NOMO-1 treated with dmso at 0.1 percent for 144 hours (cell line): ENCODE data around the gene NTF3.

Source experiments
- DNase-seq: peaks from one replicate; lab custom pipeline; 2025; ENCODE audit not compliant: unreplicated experiment; lab: John Stamatoyannopoulos, UW

NTF3 gene

DNA sequence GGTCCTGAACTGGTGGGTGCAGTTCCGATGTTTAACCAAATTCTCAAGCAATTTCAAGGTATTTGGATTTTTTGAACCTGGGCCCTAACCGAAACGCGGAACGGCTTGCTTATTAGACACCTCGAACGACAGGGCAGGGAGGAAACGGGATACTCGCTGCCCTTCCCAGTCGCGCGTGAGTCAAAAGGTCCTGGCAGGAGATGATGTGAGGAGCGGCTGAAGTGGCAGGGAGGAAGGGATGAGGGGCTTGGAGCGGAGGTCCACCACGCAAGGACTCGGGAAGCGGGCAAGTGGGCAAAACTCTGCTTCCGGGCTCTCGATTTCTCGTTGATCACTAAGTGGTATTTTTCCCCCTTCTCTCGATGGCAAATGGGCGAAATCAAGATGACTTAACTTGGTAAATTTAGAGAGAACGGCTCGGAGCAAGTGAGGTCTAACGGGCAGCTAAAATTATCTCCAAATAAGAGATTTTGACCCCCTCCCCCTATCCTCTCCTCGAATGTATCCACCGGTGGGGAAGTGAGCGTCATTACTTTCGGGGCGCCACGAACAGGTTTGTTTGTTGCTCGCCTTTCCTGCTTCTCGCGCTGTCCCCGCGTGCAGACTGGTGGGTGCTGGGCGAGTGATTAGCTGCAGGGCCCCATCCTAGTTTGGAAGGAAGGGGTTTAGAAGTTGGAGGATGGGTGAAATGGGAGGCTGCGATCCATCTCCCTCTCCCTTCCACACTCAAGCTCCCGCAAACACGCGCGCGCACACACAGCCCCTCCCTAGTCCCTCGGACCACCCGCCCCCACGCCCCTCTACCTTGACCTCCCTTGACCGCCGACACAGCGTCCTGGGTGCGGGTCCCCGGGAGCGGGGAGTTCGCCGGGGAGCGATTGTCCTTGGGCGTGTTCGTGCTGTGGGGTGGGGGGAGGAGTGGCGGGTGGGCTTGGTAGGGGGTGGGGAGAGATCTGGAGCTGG is 986 bp upstream of the NTF3 start:
- DNase-seq, result no peak

- DNase-seq, result no peak
Observed at GRCh38 chr12:5433081-5433844, 1.4 kb downstream of the NTF3 start.

DNA sequence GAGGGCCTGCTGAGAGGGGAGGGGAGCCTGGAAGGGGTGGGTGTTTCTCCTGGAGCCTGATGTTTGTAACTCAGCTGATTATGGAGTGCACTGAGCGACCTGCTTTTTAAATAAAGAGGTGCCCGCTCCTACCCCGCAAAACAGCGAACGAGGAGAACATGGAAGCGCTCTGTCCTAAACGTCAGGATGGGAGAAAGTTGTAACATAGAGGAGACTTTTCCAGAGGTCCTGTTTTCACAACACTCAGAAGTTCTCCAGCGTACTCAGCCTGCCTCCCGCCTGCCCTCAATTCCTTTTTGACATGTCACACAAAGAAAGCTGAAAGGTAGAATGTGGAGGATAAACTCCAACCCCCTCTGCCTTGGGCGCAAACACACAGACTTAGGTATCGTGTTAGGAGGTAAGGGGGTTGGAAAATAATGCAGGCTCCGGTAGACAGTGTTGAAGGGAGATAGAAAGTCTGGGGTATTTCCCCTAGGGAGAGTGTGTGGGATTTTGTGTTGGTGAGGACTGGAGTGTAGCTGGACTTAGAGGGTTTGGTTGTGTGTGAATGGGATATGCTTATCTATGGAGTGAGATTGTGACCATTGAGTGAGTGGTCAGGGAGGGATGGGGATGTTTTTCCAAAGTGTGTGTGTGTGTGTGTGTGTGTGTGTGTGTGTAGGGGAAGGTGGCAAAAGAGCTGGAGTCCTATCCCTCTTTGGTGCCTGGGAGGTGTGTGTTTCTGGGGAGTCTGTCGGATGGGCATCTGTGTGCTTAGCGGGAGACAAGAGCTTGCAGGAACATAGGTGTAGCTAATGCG is 2.1 kb downstream of the NTF3 start:
- no peak for DNase-seq

DNA sequence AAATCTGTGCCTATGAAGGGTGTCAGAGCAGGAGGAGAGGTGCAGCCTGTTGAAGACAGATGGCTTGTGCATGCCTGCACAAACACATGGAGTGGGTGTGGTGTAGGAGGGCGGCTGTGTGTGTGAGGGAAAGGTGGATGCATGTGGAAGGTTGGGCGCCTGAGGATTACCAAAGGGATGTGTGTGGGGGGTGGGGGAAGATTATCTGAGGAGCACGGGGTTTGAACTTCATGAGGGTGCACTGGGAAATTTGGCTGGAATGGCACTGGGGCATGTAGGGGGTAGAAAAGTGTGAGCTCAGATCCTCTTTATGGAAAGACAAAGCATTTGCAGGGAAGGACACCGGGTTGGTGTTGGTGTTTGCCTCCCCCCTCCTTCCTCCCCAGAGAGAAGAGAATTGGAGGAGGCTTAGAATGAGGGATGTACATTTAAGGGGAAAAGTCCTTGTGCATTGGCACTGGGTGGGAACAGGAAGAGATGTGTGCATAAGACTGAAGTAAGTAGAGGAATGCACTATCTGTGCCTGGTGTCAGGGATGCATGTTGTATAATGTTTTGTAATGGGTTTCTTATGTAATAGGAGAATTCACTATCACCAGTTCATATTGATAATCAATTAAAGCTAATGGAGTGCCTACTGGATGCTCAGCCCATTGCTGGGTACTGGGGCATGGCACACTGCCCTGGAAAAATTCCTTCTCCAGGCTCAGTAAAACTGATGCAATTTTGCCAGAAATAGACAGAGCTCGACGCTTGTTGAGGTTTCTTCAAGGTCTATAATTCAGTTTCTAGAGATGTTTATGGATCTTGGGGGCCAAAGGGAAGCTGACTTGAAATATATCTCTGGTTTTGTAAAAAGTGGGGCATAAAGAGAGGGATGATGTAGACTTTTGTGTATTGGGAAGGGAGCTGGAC is 3.0 kb downstream of the NTF3 start:
- no peak for DNase-seq

GRCh38 chr12:5437182-5437583 is 5.3 kb downstream of the NTF3 start:
- no peak for DNase-seq

DNA sequence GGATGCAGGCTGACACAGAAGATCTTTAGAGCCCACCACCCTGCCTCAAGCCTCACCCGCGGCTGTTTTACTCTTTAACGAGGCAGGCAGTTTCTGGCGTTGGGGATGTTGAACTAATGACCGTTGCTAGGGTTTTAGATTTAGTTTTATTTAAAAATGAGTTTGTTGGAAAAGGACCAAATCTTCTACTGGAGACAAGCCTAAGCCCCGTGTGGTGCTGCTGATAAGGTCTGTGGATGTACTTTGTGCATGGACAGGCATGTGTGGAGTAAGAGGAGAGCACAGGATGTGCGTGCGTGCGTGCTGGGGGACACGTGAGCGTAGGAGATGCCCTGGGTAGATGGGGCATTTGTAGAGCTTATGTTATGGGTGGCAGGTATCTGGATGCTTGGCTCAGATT is 5.7 kb downstream of the NTF3 start:
- DNase-seq, result no peak

GRCh38 chr12:5438671-5439200 is 6.8 kb downstream of the NTF3 start:
- DNase-seq, result no peak

- DNase-seq, result no peak
Observed at GRCh38 chr12:5439371-5439771, 7.5 kb downstream of the NTF3 start.

GRCh38 chr12:5439788-5440300 is 7.9 kb downstream of the NTF3 start:
- no peak for DNase-seq

- peak; percentile 50 for DNase-seq
Observed at GRCh38 chr12:5440978-5441377, 9.1 kb downstream of the NTF3 start.

- DNase-seq, result no peak
Observed at GRCh38 chr12:5441497-5442236, 9.8 kb downstream of the NTF3 start.

GRCh38 chr12:5442251-5443006 is 10.5 kb downstream of the NTF3 start:
- DNase-seq, result no peak

- no peak for DNase-seq
Observed at GRCh38 chr12:5444520-5444919, 12.6 kb downstream of the NTF3 start.

GRCh38 chr12:5447320-5447719 is 15.4 kb downstream of the NTF3 start:
- DNase-seq, result no peak

GRCh38 chr12:5451251-5451650 is 19.3 kb downstream of the NTF3 start:
- DNase-seq, result no peak

DNA sequence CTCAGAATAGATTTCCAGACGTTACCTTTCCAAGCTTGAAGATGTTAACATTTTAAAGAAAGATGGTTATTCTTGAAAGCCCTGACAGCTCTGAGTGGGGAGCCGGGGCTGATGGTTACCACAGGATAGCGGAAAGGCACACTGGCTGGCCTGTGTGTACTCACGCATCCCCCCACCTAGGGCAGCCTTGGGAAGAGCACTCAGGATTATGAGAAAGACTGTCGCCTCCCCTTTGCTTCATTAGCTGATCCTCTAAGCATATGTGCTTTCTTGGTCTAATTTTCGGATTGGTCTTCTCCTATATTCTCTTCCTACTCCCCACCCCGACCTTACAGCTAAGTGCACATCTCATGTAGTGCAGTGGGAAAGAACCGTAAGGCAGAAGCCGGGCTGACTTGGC is 20.7 kb downstream of the NTF3 start:
- DNase-seq, result no peak

- no peak for DNase-seq
Observed at GRCh38 chr12:5453466-5453865, 21.6 kb downstream of the NTF3 start.

DNA sequence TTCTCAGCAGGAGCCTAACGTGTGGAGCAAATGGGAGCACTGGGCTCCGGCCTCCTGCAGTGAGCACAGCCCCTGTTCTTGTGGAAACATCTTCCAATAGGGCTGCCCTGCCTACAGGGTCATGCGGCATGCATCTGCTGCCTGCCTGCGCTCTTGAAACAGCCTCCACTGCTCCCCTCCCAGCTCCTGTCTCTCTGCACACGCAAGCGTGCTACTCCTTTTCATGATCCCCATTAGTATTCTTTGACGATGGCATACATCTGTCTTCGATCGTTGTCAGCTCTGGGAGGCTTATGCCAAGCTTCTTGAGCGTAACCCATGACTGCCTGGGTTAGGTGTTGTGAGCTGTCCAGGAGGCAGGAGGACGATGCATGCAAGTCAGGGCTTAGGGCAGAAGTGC is 23.1 kb downstream of the NTF3 start:
- no peak for DNase-seq
